Epithelial cell of prostate (primary cell): ENCODE data around the gene CX3CR1.

Source experiments
- DNase-seq: peaks from one replicate; pipeline ENCODE4 v3.0.0-alpha.2; 2011; ENCODE audit warnings: low read depth, low spot score
- H3K27ac ChIP-seq: fragments of 450-650 bp; 2 replicates; pipeline ENCODE4 v1.5.1; 2017; ENCODE audit warnings: mild to moderate bottlenecking

The CX3CR1 gene

DNA sequence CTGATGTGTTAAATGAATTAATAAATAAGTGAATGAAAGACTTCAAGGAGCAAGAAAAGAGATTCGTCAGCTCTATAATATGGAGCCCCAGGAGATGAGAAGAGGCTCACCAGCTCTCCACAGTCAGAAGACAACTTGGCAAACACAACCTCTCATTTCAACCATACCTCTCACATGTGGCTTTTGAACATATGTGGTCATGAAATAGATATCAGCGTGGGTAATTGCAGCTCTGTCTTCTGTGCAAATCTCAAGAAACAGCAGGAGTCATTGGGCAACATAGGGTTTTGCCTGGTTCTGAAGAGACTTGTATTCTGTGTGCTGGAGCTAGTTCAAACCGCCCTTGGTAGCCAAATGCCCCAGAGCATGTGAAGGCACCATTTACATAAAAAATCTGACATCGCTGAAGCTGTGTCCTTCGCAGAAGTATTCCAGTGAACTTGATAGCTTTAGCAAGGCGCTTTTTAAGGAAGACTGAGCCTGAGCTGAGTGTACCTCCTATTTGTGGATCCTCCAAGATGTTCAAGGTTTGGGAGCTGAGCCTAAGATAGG lies 8.4 kb downstream of the CX3CR1 start:
- H3K27ac ChIP-seq: no peak overlapping the region

GRCh38 chr3:39269528-39269927 lies 10.3 kb downstream of the CX3CR1 start:
- no peak for DNase-seq
- no peak overlapping the region for H3K27ac ChIP-seq

More for the DNA sequence above, 8.4 kb downstream of the CX3CR1 start:
- no peak for DNase-seq

DNA sequence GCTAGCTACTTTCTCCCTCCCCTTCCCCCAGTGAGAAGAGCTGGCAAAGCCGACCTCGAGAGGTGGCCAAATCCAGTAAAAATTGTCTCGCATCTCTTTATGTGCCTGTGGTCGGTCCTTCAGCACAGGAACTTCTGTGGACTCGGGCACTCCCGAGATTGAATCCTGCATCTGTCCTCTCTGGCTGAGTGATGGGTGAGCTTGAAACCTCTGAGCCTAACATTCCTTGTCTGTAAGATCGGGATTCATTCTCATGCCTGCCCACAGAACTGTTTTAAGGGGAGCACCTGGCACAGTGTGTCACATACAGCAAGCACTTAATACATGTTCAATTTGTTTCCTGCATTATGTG lies 11.3 kb downstream of the CX3CR1 start:
- no peak overlapping the region for H3K27ac ChIP-seq

GRCh38 chr3:39267631-39268548 lies 11.9 kb downstream of the CX3CR1 start:
- DNase-seq: no peak
- no peak overlapping the region for H3K27ac ChIP-seq

More for the DNA sequence above, 11.3 kb downstream of the CX3CR1 start:
- no peak for DNase-seq

DNA sequence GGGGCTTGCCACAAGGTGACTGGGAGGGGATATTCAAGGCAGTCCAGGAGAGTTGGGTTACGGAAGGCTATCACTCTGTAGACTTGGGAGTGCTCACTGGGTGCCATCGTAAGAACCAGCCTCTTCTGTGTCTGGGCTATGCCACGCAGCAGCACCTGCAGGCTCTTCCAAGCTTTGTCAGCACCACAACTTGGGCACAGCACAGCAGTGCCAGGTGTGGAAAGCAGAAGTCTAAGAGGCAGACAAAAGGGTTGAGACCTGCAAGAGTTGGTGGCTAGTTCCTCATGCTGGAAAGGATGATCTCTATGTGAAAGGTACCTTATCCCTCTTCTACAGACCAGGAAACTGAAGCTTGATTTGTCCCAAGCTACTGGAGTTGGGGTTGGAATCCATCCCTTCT lies 15.8 kb downstream of the CX3CR1 start:
- DNase-seq: no peak
- H3K27ac ChIP-seq: no peak overlapping the region

DNA sequence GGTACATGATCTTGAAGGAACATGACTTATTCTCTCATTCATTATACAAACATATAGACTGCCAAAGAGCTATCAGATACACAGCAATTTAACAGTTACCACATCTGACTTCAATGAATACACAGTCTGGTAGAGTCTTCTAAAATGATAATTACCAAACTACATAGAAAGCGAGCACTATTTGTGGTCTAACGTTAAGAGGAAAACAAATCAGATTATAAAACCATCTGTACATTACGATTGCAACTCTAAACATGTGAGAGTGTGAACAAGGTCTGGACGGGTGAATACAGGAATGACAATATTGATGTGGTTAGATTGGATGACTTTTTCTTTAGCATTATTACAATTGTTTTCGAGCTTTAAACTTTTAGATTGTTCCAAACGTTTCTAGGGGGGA lies 16.3 kb downstream of the CX3CR1 start:
- no peak for DNase-seq
- no peak overlapping the region for H3K27ac ChIP-seq

- no peak overlapping the region for H3K27ac ChIP-seq
- no peak for DNase-seq
Measured at GRCh38 chr3:39262846-39263245, 17.0 kb downstream of the CX3CR1 start.

DNA sequence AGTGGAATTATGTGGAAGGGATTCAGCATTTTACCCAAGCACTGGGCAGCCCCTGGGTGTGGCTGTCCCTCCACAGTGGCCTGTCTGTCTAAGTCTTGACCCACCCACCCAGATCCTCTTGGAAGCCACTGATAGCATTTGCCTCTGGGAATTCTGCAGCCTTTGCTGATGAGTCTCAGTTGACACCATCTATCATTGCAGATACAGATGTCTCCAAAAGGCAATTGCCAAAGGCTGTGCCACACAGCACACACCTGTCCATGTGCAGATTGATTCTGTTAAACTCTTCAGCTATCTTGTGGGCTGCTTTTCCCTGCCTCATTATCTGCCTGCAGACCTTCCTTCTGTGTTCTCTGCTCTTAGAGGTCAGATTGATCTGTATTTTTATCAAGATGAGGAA lies 18.1 kb downstream of the CX3CR1 start:
- DNase-seq: no peak
- no peak overlapping the region for H3K27ac ChIP-seq

DNA sequence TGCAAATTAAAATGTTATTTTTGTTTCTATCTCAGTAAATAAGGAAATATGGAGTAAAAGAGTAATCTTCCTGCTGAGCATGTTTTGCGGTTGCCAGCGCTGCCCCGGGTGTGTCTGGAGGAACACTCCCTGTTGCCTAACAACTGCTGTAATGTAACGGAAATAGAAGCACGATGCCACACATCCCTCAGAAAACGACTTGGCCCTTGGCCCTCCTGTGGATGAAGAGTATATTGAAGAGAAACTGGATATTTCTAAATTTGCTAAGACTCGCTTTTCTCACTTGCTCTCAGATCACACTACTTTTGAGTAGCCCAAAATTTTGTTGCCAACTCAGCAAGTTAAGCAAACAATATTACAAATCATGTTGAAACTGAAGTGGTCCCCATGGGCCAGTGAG lies 18.9 kb downstream of the CX3CR1 start:
- no peak overlapping the region for H3K27ac ChIP-seq
- peak; percentile 86 for DNase-seq

DNA sequence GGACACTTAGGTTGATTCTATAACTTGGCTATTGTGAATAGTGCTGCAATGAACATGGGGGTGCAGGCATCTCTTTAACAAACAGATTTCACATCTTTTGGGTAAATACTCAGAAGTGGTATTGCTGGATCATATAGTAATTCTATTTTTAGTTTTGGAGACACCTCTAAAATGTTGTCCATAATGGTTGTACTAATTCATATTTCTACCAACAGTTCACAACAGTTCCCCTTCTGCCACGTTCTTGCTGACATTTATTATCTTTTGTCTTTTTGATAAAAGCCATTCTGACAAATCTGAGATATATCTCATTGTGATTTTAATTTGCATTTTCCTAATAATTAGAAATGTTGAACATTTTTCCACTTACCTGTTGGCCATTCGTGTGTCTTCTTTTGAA lies 19.5 kb downstream of the CX3CR1 start:
- DNase-seq: no peak
- H3K27ac ChIP-seq: no peak overlapping the region

DNA sequence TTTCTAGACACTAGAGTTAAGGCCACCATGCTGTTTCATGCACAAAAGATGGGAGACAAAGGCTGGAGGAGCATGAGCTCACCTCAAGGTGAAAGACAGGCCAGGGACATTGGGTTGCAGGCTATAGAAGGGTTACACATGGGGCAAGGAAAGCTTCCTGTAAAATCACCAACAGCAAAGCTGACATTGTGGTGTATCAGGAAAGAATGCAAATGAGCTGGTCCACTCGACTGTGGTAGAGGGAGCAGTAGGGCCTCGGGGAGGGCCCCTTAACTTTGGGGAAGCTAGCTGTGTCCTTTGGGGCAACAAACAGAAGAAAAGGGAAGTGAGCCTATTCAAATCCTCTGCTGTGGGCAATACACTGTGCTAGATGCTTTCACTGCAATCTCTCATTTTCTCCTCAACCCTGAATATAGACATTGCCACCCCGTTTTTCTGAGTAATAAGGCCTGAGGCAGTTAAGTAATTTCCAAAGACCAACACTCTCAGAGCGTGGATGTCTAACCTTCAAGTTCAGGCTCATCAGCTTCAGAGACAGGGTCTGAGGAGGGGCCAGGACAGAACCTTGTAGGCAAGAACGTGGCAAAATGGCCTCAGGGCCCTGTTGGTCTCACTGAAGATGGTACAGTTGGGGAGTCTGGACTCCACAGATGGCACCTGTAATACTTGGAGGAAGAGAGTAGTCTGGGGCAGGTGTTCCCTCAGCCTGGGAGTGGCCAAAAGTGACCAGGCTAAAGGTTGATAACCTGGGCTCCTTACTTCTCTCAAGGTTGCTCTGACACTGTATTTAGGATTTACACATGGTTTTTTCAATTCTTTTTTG lies 24.1 kb downstream of the CX3CR1 start:
- no peak for DNase-seq
- H3K27ac ChIP-seq: no peak overlapping the region

- H3K27ac ChIP-seq: no peak overlapping the region
- DNase-seq: no peak
Measured at GRCh38 chr3:39254806-39255449, 24.9 kb downstream of the CX3CR1 start.

GRCh38 chr3:39251576-39251975 lies 28.3 kb downstream of the CX3CR1 start:
- no peak overlapping the region for H3K27ac ChIP-seq
- DNase-seq: no peak

- DNase-seq: no peak
- no peak overlapping the region for H3K27ac ChIP-seq
Measured at GRCh38 chr3:39250116-39250747, 29.6 kb downstream of the CX3CR1 start.

DNA sequence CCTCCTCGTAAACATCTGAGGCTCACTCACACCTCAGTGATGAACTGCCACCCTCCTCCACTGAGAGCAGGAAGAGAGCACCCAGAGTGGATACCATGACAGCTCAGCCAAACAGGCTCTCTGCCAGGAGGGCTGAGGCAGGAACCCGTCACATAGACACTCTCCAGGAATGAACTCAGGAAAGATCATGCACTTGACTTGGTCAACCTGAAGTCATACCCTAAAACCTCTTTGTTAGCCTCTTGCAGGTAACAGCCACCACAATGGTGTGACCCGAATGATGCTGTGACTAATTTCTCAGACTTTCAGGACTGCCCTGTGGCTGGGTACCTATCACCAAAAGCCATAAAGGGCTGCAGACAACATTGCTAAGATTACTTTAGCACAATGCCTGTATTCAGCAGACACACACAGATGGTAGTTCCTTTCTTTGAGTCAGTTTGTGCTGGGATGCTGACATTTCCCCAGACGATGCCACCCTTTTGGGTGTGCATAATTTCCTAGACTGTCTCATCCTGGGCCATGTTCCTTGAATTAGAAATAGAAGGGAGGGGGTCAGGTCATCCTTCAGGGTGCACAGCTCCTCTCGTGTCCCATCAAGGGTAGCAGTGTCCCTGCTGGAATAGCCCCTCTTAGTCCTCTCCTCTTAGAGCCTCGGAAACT lies 30.3 kb downstream of the CX3CR1 start:
- no peak overlapping the region for H3K27ac ChIP-seq
- peak; percentile 48 for DNase-seq

DNA sequence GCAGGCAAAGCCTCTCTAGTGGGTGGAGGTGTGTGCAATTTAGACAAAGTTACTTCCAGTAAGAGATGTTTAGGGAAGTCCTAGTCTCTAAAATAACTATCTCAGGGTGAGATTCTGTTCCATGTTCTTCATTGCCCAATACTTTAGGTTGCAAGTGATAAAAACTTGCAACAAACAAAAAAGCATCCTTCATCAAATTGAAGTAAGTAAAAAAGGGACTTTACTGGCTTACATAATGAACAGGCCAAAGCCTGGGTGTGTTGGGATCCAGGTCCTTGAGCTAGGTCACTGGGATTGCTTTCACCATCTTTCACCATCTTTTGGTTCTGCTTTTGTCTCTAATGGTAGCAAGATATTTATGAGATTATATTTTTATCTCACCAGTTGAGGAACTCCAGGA lies 38.3 kb downstream of the CX3CR1 start:
- H3K27ac ChIP-seq: no peak overlapping the region
- DNase-seq: no peak

- H3K27ac ChIP-seq: no peak overlapping the region
- no peak for DNase-seq
Measured at GRCh38 chr3:39237027-39237426, 42.8 kb downstream of the CX3CR1 start.

DNA sequence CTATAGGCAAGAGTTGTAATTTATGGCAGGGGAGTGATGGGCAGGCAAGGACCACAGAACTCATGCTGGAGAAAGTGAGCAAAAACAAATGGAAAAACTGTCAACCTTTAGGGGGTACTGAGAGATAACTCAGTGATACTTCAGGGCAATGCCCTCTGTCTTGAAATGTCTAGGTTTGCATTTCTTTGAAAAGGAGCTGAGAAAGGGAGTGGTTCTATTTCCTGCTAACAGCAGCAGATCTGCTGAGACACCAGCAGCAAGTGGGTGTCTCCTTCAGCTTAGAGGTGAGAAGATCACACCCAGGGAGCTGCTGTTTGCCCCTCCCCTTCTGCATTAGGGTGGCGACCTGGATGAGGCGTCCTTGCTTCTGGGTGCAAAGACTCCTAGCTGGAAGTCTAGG lies 45.2 kb downstream of the CX3CR1 start:
- H3K27ac ChIP-seq: no peak overlapping the region
- no peak for DNase-seq

GRCh38 chr3:39232859-39233258 lies 47.0 kb downstream of the CX3CR1 start:
- H3K27ac ChIP-seq: no peak overlapping the region
- DNase-seq: no peak

DNA sequence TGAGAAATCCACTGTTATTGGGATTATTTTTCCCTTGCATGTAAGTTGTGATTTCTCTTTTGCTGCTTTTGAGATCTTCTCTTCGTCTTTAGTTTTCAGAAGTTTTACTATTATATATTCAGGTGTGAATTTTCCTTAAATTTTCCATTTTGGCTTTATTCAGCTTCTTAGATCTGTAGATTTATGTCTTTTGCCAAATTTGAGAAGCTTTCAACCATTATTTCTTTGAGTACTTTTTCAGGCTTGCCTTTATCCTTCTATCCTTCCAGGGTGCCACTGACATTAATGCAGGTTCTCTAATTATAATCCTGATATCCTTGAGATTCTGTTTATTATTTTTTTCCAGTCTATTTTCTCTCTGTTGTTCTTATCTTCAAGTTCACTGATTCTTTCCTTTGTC lies 49.4 kb downstream of the CX3CR1 start:
- no peak overlapping the region for H3K27ac ChIP-seq
- no peak for DNase-seq
